MM.1S (cell line): ENCODE data around the gene KCTD17.

Experiments used
- DNase-seq: peaks from one replicate; pipeline ENCODE4 v3.0.0-alpha.2; 2015
- H2AFZ ChIP-seq: fragments of 300-600 bp; sonication (generic); 2 replicates; pipeline ENCODE4 v1.6.0; 2016; ENCODE audit warnings: antibody characterized with exemption, low read length
- H3F3A ChIP-seq: fragments of 300-600 bp; sonication (generic); 2 replicates; pipeline ENCODE4 v1.6.1; 2016; ENCODE audit warnings: mild to moderate bottlenecking, antibody characterized with exemption, low read length, moderate library complexity, mixed read lengths; ENCODE audit not compliant: insufficient read depth
- H3K27ac ChIP-seq: fragments of 300-600 bp; sonication (generic); 2 replicates; pipeline ENCODE4 v1.5.1; 2016; ENCODE audit warnings: mild to moderate bottlenecking, low read length
- H3K27me3 ChIP-seq: fragments of 300-600 bp; sonication (generic); replicated peaks from 2 replicates; pipeline ENCODE4 v1.6.0; 2016; ENCODE audit warnings: low read length; ENCODE audit not compliant: insufficient read depth
- H3K36me3 ChIP-seq: fragments of 300-600 bp; sonication (generic); replicated peaks from 2 replicates; pipeline ENCODE4 v1.6.1; 2016; ENCODE audit warnings: mild to moderate bottlenecking, low read length, mixed read lengths; ENCODE audit not compliant: insufficient read depth
- H3K4me1 ChIP-seq: fragments of 300-600 bp; sonication (generic); 2 replicates; pipeline ENCODE4 v1.6.1; 2016; ENCODE audit warnings: low read length, mixed read lengths
- H3K4me2 ChIP-seq: fragments of 300-600 bp; sonication (generic); 2 replicates; pipeline ENCODE4 v1.6.0; 2016; ENCODE audit warnings: low read depth, low read length
- H3K4me3 ChIP-seq: fragments of 300-600 bp; sonication (generic); 2 replicates; pipeline ENCODE4 v1.5.1; 2016; ENCODE audit warnings: low read length, mixed read lengths
- H3K79me2 ChIP-seq: fragments of 300-600 bp; sonication (generic); 2 replicates; pipeline ENCODE4 v1.6.1; 2016; ENCODE audit warnings: mixed run types, low read length, mixed read lengths
- H3K9ac ChIP-seq: fragments of 300-600 bp; sonication (generic); 2 replicates; pipeline ENCODE4 v1.6.1; 2016; ENCODE audit warnings: low read length, mixed read lengths
- H3K9me2 ChIP-seq: fragments of 300-600 bp; sonication (generic); replicated peaks from 2 replicates; pipeline ENCODE4 v1.6.1; 2016; ENCODE audit warnings: mild to moderate bottlenecking, low read length, mixed read lengths; ENCODE audit not compliant: insufficient read depth
- H3K9me3 ChIP-seq: fragments of 300-600 bp; sonication (generic); replicated peaks from 2 replicates; pipeline ENCODE4 v1.6.1; 2016; ENCODE audit warnings: mild to moderate bottlenecking, low read length, mixed read lengths; ENCODE audit not compliant: insufficient read depth
- H4K20me1 ChIP-seq: fragments of 300-600 bp; sonication (generic); 2 replicates; pipeline ENCODE4 v1.6.1; 2016; ENCODE audit warnings: mild to moderate bottlenecking, low read length, moderate library complexity, mixed read lengths; ENCODE audit not compliant: insufficient read depth
- CTCF ChIP-seq: fragments of 300-600 bp; sonication (generic); IDR thresholded peaks from 2 replicates; pipeline ENCODE4 v1.5.1; 2016; ENCODE audit warnings: antibody characterized with exemption, low read length, mixed read lengths
- EZH2 ChIP-seq: fragments of 300-600 bp; sonication (generic); optimal IDR thresholded peaks from 2 replicates; pipeline ENCODE3; 2017; ENCODE audit warnings: low read depth, mild to moderate bottlenecking, antibody characterized with exemption, low read length, mixed read lengths
- EZH2phosphoT487 ChIP-seq: fragments of 300-600 bp; sonication (generic); IDR thresholded peaks from 2 replicates; pipeline ENCODE4 v1.6.1; 2018; ENCODE audit warnings: antibody characterized with exemption, low read length

KCTD17 gene

GRCh38 chr22:37112084-37112728 lies 60.7 kb downstream of the KCTD17 start:
- TF ChIP-seq EZH2 (no peak), EZH2phosphoT487 (no peak), CTCF (no peak)
- DNase-seq, result no peak
- peaks cover 94% of the 10 kb centered on the region for H3K27me3 ChIP-seq
- no peak overlapping the region for H2AFZ ChIP-seq
- no peaks in the 10 kb centered on the region for H4K20me1 ChIP-seq
- H3K9me3 ChIP-seq, result no peaks in the 10 kb centered on the region
- H3K27ac ChIP-seq, result no peak overlapping the region
- H3K9me2 ChIP-seq, result no peaks in the 10 kb centered on the region
- no peak overlapping the region for H3K4me3 ChIP-seq
- H3K36me3 ChIP-seq, result no peaks in the 10 kb centered on the region
- H3K4me2 ChIP-seq, result no peak overlapping the region
- no peak overlapping the region for H3K9ac ChIP-seq
- H3K4me1 ChIP-seq, result no peaks in the 10 kb centered on the region
- no peaks in the 10 kb centered on the region for H3K79me2 ChIP-seq
- no peaks in the 10 kb centered on the region for H3F3A ChIP-seq
